SK-MEL-5 (cell line): ENCODE results near the gene GIPC2. TPM values are rescaled to one million over a fixed set of nuclear protein-coding genes. Genes with fewer than 3 reads are reported as not detected.
"Not testable (repeated sequence)": the region's sequence is repeated elsewhere in the genome, so short reads cannot be mapped to it uniquely, and the experiment has no call there.

Experiments
- DNase-seq: peaks from one replicate; pipeline ENCODE4 v3.0.0-alpha.2; 2016; ENCODE audit warnings: low read depth, low spot score
- in situ Hi-C: cut with HindIII; loops from 2 replicates; pipeline ENCODE4 v1.10.0; 2016; ENCODE audit warnings: low sequenced_read_pairs, high pct_unique_total_duplicates, low pct_unique_long_range_greater_than_20kb
- total RNA-seq: library from RNA; depleted of rRNA; stranded (reverse); fragments of >200 nt; shearing (Covaris generic); gene quantifications from 2 replicates; pipeline ENCODE4 v1.2.3, GENCODE V29; 2014

The GIPC2 gene
- total RNA-seq, 1 experiment from 2014 or later: not detected

- in situ Hi-C loops: no loop called here
These were observed 36.5 kb downstream of the GIPC2 start for GRCh38 chr1:78081980-78082860.

GRCh38 chr1:78084639-78085038 lies 38.9 kb downstream of the GIPC2 start:
- DNase-seq, in situ Hi-C loops: not testable (repeated sequence)

More at GRCh38 chr1:78081980-78082860, 36.5 kb downstream of the GIPC2 start:
- no peak for DNase-seq

- in situ Hi-C loops: no loop called here
- DNase-seq: no peak
These were observed 40.9 kb downstream of the GIPC2 start for GRCh38 chr1:78086697-78087096.

GRCh38 chr1:78088015-78088414 lies 42.2 kb downstream of the GIPC2 start:
- in situ Hi-C loops: no loop called here
- DNase-seq: no peak

GRCh38 chr1:78088486-78088885 lies 42.7 kb downstream of the GIPC2 start:
- no peak for DNase-seq
- in situ Hi-C loops: no loop called here

- in situ Hi-C loops: no loop called here
- no peak for DNase-seq
These were observed 43.2 kb downstream of the GIPC2 start for GRCh38 chr1:78089010-78089409.

GRCh38 chr1:78090472-78091133 lies 44.8 kb downstream of the GIPC2 start:
- in situ Hi-C loops: no loop called here

GRCh38 chr1:78091215-78091813 lies 45.5 kb downstream of the GIPC2 start:
- in situ Hi-C loops: no loop called here
- DNase-seq: no peak

More at GRCh38 chr1:78090472-78091133, 44.8 kb downstream of the GIPC2 start:
- no peak for DNase-seq

GRCh38 chr1:78091886-78092285 lies 46.1 kb downstream of the GIPC2 start:
- DNase-seq: no peak
- in situ Hi-C loops: no loop called here

GRCh38 chr1:78092643-78093042 lies 46.9 kb downstream of the GIPC2 start:
- no peak for DNase-seq

GRCh38 chr1:78093560-78093959 lies 47.8 kb downstream of the GIPC2 start:
- in situ Hi-C loops: no loop called here

More at GRCh38 chr1:78092643-78093042, 46.9 kb downstream of the GIPC2 start:
- in situ Hi-C loops: no loop called here

GRCh38 chr1:78094639-78095038 lies 48.9 kb downstream of the GIPC2 start:
- DNase-seq: no peak
- in situ Hi-C loops: no loop called here

More at GRCh38 chr1:78093560-78093959, 47.8 kb downstream of the GIPC2 start:
- DNase-seq: no peak

- no peak for DNase-seq
These were observed 49.8 kb downstream of the GIPC2 start for GRCh38 chr1:78095593-78095992.

GRCh38 chr1:78096017-78096416 lies 50.3 kb downstream of the GIPC2 start:
- in situ Hi-C loops: no loop called here
- no peak for DNase-seq

More at GRCh38 chr1:78095593-78095992, 49.8 kb downstream of the GIPC2 start:
- in situ Hi-C loops: no loop called here

GRCh38 chr1:78096976-78097375 lies 51.2 kb downstream of the GIPC2 start:
- no peak for DNase-seq
- in situ Hi-C loops: no loop called here

- in situ Hi-C loops: no loop called here
- no peak for DNase-seq
These were observed 55.3 kb downstream of the GIPC2 start for GRCh38 chr1:78101051-78101450.

- DNase-seq: peak; percentile 44
- in situ Hi-C loops: no loop called here
These were observed 55.7 kb downstream of the GIPC2 start for GRCh38 chr1:78101514-78101913.

- in situ Hi-C loops: no loop called here
- no peak for DNase-seq
These were observed 56.3 kb downstream of the GIPC2 start for GRCh38 chr1:78102082-78102481.
